Stimulated activated CD4-positive, alpha-beta T cell treated with anti-CD3 and anti-CD28 coated beads, Interleukin-2, amount 100 ng/mL, for 24 hours (primary cell): Measurements from ENCODE around the gene RNF135.
"Not testable (repeated sequence)": the region's sequence is repeated elsewhere in the genome, so short reads cannot be mapped to it uniquely, and the experiment has no call there.

Experiments used
- DNase-seq, 2 donors: peaks; one replicate each; pipeline ENCODE4 v3.0.0-alpha.2; 2020

Gene RNF135

DNA sequence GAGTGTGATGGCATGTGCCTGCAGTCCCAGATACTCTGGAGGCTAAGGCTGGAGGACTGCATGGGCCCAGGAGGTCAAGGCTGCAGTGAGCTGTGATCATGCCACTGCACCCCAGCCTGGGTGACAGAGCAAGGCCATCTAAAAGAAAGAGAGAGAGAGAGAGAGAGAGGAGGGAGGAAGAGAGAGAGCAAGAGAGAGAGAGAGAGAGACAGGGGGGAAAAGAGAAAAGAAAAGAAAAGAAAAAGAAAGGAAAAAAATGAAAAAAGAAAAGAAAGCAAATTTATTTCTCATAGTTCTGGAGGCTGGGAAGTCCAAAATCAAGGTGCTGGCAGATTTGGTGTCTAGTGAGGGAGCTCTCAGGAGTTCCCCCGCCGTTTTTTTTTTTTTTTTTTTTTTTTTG, 33.3 kb downstream of the RNF135 start:
- DNase-seq, result no peak

DNA sequence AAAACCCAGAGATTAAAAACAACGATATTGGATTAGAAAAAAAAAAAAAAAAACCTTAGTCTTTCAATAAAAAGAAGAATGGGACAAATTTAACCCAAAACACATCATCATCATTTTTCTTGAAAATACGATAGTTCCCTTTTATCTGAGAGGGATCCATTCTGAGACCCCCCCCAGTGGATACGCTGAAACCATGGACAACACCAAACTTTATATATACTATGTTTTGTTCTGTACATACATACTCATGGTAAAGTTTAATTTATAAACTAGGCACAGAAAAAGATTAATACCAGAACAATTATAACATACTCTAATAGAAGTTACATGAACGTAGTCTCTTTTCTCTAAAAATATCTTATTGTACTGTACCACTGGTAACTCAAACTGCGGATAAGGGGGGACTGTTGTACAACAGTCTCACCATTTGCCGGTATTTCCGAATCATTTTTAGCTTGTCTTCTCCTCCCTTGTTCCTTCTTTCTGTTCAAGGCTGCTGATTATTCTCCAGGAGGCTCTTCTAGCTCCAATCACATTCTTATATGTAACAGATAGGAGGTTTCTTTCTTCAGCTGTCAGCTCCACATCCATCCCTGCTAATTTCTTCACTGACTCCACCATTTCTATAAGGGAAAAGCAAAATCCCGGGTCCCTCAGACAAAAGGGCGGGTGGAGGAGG, 37.0 kb downstream of the RNF135 start:
- DNase-seq, result no peak

DNA sequence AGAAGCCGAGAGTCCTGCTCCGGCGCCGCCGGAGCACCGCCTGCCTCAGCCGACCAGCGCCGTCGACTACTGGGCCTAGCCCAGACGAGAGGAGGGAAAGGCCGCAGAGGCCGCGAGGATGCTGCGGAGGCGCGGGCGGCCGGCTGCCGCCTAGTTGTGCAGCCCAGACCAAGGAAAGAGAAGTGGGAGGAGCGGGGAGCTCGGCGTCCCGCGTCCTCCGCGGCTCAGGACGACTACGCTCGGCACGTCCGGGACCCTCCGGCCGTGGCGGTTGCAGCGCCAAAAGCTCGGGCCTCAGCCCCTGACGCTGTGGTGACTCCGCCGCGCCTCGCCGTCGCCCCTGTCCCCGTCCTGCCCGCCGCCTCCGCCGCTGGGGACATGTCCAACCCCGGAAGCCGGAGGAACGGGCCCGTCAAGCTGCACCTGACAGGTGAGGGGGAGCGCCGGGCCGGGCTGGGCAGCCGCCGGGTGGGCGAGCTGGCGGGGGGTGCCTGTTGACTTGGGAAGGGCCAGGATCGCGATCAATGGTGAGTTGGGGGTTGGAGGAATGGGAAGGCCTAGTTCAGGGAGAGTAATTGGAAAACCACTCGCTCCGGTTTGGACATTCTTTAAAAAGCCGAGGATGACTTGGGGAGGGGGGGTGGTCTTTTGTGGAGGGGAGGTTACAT, 37.7 kb downstream of the RNF135 start:
- DNase-seq, result peak; percentile 54 to 63

DNA sequence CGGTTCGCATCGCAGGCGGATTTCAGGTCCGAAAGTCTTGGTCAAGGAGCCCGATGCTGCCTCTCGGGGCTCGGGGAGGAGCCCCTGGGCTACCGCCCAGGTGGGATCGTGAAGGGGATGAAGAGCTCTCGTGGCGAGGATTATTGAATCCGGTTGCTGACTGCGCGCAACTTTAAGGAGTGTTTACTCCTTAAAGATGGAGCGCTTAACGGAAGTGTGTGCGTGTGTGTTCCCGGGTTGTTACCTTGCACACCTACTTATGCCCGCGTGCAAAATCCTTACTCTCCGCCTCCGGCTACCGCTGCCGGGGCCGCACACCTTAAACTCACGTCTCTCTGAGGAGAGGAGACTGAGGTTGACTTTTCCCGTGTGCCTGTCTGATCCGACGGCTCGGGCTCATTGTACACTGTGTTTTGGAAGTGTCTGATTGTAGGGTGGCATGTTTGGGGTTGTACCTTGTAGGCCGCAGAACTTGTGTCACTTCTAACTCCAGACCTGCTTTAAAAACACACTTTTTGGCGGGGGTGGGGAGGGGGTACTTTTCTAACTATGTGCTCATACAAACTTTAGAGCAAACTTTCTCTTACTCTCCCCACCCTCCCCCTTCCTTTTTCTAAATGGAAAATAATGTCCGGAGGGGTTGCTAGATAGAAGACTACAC, 38.3 kb downstream of the RNF135 start:
- peak; percentile 28 to 33 for DNase-seq

DNA sequence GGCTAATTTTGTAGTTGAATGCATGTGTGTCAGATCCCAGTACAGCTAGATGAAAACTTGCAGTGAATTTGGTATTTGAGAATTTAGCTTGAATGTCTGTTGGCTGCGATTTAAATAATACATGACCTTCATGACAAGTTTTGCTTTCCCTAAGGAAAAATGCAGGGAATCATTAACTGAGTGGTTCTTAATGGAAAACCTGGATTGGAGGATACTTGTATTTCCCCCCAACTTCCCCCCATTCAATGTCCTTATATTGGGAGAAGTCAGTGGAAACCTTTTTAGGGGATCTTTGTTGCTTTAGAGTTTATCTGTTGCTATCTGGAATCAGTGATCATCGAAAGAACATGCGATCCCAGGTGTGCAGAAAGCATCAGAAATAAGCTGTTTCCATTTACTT, 39.2 kb downstream of the RNF135 start:
- DNase-seq, result not testable (repeated sequence)

DNA sequence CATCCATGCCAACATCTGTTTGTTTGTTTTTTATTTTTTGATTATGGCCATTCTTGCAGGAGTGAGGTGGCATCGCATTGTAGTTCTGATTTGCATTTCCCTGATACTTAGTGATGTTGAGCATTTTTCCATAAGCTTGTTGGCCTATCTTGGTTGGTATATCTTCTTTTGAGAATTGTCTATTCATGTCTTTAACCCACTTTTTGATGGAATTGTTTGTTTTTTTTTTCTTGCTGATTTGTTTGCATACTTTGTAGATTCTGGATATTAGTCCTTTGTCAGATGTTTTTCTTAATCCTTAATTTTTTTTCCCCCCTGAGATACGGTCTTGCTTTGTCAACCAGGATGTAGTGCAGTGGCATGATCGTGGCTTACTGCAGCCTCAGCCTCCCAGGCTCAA, 43.0 kb downstream of the RNF135 start:
- DNase-seq, result no peak

DNA sequence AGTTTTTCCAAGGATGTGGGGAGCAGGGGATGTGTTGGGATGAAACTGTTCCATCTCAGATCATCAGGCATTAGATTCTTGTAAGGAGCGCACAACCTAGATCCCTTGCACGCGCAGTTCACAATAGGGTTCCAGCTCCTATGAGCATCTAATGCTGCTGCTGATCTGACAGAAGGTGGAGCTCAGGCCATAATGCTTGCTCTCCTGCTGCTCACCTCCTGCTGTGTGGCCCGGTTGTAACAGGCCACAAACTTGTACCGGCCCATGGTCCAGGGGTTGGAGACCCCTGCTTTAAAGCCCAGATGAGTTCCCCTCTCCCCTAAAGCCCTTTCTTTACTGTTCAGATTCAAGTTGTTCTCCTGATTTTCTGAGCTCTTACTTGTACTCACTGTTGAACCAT, 44.8 kb downstream of the RNF135 start:
- no peak for DNase-seq

DNA sequence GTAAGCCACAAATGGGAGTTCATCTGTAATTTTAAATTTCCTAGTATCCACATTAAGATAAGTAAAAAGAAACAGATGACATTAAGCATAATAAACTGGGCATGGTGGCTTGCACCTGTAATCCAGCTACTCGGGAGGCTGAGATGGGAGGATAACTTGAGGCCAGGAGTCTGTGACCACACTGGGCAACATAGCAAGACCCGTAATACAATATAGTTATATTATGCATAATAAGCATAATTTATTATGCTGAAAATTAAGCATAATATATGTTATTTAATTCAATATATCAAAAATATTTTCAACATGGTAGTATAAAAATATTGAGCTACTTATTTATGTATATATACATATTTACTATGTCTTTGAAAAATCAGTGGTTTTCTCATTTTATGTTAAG, 48.2 kb downstream of the RNF135 start:
- DNase-seq, result no peak

DNA sequence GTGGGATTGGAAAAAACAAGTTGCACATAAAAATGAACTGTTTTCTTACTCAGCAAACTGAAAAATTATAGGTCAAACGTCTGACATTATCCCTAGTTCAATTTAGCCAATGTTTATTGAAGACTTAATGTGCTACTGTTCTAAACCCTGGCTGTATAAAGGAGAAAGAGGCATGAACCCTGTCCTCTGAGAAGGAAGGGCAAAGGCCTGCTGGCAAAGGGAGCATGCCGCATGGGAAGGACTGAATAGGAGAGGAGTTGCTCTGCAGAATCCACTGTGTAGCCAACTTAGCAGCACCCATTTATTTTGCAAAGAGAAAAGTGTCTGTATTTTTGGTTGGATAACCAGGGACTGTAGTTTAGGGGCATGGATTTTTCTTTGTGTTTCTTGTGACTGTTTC, 52.3 kb downstream of the RNF135 start:
- not testable (repeated sequence) for DNase-seq

DNA sequence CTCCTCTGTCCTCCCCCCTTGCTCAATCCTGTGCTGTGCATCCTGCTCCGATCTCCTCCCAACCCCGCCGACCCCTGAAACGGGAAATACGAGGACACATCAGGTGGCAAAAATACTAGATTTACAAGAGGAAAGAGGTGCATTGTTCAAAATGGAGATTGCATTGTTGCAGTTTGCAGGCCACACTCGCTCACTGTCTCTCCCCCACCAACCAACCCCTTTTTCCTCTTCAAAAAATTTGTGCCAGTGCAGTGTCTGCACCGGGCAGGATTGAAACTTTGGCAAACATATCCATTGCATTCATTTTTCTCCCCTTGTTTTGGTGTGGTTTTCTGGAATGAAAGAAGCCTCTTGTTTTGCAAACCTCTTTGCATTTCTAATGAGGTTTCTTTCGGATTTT, 61.0 kb downstream of the RNF135 start:
- DNase-seq, result no peak

DNA sequence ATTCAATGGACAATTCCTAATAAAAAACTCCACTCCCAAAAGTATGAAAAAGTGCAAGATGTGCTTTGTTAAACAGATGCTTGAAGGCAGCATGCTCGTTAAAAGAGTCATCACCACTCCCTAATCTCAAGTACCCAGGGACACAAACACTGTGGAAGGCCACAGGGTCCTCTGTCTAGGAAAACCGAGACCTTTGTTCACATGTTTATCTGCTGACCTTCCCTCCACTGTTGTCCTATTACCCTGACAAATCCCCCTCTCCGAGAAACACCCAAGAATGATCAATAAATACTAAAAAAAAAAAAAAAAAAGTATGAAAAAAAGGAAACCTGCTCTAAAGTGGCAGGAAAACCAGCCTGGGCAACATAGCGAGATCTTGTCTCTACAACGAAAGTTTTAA, 64.8 kb downstream of the RNF135 start:
- DNase-seq, result not testable (repeated sequence)

DNA sequence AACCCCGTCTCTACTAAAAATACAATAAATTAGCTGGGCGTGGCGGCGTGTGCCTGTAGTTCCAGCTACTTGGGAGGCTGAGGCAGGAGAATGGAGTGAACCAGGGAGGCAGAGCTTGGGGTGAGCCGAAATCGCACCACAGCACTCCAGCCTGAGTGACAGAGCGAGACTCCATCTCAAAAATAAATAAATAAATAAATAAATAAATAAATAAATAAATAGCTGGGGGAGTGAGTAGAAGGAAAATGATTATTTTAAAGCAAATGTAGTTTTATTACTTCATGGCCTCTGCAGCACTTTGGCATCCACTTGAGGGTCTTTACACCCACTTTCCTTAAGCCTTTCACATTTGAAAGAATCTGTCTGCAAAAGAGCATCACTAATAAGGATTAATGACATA, 70.0 kb downstream of the RNF135 start:
- not testable (repeated sequence) for DNase-seq

DNA sequence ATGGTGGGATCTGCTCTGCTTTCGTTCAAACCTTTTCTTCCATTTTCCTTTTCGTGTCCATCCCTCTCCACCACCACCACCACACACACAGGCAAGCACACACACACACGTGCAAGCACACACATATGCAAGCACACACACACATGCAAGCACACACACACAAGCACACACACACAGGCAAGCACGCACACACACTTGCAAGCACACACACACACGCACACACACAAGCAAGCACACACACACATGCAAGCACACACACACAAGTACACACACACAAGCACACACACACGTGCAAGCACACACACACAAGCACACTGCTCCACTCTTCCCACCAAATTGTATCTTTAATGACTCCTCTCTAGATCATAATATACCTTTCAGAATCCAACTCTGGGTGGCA, 71.5 kb downstream of the RNF135 start:
- DNase-seq, result not testable (repeated sequence)

DNA sequence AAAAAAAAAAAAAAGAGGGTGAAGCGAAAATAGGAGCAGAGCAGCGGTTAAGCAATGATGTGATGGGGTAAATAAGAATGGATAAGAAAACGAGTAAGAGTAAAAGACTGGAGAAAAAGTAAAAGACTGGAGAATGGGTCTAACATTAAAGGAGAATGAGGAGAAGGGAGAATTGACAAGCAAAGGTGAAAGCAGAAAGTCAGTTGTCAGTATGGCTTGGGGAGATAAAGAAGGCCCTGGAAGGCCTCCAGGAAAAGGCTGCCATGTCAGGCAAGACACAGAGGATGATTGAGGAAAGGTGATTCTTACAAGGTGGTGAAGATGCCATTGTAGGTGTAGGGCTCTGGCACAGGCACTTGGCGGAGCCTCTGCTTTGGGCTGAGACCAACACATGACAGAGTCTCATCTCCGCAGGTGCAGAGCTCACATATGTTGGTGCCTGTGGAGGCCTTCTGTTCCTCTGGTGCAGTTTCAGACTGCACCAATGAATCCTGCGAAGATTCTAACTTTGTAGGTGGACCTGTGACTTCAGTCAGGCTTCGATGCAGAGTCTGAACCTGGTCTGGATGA, 76.1 kb downstream of the RNF135 start:
- not testable (repeated sequence) for DNase-seq

DNA sequence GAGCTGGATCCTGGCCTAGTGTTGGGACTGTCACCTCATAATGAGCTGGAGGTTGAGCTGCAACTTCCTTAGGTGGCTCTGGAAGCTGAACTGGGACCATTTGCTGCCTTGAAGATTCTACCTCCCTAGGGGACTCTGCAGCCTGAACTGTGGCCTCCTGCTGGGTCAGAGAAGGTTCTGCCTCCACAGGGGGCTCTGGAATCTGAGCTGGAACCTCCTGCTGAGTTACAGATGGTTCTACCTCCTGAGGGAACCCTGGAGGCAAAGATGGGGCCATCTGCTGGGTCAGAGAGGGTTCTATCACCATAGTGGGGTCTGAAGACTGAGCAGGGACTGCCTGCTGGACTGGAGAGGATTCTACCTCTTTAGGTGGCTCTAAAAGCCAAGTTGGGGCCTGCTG, 77.3 kb downstream of the RNF135 start:
- DNase-seq, result no peak

DNA sequence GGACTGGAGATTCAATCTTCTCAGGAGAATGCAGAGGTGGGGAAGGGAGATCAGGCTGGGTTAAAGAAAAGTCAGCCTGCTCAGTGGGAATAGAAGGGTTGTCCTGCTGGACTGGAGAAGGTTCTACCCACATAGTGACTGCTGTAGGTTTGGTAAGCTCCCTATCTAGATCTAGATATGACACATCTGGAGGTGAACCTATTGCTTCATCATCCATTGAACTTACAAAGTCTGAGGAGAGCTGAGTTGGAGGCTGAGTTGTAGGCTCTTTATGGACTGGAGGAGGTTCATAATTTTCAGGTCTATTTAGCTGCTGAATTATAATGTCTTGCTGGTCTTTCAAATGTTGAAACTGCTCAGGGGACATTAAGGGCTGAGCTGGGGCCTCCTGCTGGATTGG, 77.9 kb downstream of the RNF135 start:
- DNase-seq, result no peak
